ENCODE measurements around the gene TRIM71.
"Not testable (repeated sequence)": the region's sequence is repeated elsewhere in the genome, so short reads cannot be mapped to it uniquely, and the experiment has no call there.

The TRIM71 gene

GRCh38 chr3:32890420-32891276 is 72.9 kb downstream of the TRIM71 start:
- DNase-seq (ENCODE audit: low read depth in 2 of 2) = no peak

DNA sequence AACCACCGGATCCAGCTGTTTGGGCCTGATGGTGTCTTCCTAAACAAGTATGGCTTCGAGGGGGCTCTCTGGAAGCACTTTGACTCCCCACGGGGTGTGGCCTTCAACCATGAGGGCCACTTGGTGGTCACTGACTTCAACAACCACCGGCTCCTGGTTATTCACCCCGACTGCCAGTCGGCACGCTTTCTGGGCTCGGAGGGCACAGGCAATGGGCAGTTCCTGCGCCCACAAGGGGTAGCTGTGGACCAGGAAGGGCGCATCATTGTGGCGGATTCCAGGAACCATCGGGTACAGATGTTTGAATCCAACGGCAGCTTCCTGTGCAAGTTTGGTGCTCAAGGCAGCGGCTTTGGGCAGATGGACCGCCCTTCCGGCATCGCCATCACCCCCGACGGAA is 73.6 kb downstream of the TRIM71 start:
- DNase-seq (ENCODE audit: low read depth in 2 of 2) = no peak

DNA sequence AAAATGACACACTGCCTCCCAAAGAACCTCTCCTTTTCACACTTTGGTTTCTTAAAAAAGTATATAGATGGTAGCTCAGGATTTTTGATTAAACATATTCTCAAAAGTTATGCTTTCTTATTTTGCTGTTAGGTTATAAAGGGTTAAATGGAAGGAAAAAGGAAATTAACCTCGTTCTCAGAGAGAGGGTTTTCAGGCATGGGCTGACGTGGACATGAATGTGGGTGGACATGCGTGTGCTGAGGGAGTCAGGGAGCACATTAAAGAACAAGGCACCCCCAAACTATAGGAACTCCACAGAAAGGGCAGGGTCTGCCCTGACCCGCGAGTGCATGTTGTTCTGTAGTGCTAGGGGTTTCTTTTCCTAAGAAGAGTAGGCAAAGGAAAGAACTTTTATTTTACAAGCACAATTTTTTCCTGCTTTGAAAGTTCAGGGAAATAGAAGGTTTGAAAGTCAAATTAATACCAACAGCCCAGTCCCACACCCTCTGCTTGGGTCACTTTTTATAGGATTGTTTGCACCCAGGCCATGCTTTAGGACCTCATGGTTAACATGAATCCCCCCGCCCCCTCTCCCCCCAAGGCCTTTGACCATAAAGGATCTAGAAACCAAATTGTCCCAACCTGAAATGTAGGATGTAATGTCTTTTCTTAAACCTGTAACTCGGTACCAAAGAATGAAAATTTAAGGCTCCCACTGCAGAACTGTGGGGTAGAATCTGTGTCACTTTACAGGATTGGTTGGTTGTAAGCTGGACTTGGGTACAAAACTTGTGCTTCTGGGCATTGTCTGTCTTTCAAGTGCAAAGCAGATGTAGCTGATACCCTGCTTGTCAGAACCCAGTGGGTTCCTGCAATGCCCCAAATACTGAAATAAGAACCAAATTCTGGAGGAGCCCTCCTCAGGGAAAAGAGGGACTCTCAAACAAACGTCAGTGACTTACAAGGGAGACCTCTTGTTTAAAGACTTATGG is 75.1 kb downstream of the TRIM71 start:
- DNase-seq (ENCODE audit: low read depth in 2 of 2) = no peak

- no peak for DNase-seq (ENCODE audit: low read depth in 2 of 2)
Measured at GRCh38 chr3:32894977-32895376, 77.2 kb downstream of the TRIM71 start.

GRCh38 chr3:32895701-32896100 is 77.9 kb downstream of the TRIM71 start:
- DNase-seq (ENCODE audit: low read depth in 2 of 2) = no peak

DNA sequence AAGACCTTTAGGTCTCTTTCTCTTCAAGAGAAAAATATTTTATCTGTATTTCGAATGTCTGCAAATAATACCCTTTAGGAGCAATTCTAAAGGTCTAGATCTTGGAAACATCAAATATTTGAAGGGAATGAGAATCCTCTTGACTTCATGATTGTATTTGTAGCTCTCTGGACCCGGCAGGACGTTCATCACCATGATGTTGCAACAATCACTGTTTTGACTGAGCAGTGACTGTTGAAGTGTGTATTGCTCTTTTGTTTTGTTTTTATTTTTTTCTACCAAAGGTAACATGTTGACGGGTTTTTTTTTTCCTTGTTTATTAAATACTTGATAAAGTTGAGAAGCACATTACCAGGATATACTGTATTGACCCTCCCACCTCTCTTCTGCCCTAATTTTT is 78.3 kb downstream of the TRIM71 start:
- DNase-seq (ENCODE audit: low read depth in 2 of 2) = no peak

- no peak for DNase-seq (ENCODE audit: low read depth in 2 of 2)
Measured at GRCh38 chr3:32897001-32897601, 79.3 kb downstream of the TRIM71 start.

DNA sequence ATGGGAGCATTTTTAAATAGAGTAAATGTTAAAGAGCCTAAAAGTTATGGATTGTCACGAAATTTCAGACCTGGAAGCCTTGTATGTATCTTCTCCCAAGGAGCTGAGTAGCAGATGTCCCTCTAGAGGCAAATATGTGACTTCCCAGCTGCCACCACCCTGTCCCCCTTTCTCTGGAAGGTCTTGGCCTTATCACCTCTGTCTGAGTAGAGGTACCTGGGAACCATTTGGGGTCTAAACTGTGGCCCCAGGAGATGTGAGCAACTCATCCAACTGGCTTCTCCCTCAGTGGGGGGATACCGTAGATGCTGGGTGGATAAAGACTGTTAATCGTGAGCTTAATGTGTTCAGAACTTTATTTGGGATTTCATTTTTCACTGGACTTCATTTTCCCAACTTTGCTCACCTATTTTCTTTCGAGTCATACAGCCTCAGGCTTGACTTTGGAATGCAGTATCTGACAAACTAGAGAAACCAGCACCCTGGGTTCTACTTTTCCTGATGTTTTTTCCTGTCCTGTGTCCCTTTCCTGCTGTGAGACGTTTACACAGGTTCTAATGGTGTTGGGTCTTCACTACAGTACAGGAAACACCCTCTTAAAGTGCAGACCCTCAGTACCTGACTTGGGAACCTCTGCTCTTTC is 80.3 kb downstream of the TRIM71 start:
- DNase-seq (ENCODE audit: low read depth in 2 of 2) = no peak

- no peak for DNase-seq (ENCODE audit: low read depth in 2 of 2)
Measured at GRCh38 chr3:32899265-32899664, 81.5 kb downstream of the TRIM71 start.

- no peak for DNase-seq (ENCODE audit: low read depth in 2 of 2)
Measured at GRCh38 chr3:32901005-32901932, 83.5 kb downstream of the TRIM71 start.

- peak; percentile 11 to 22 for DNase-seq (ENCODE audit: low read depth in 2 of 2)
Measured at GRCh38 chr3:32902887-32903371, 85.1 kb downstream of the TRIM71 start.

DNA sequence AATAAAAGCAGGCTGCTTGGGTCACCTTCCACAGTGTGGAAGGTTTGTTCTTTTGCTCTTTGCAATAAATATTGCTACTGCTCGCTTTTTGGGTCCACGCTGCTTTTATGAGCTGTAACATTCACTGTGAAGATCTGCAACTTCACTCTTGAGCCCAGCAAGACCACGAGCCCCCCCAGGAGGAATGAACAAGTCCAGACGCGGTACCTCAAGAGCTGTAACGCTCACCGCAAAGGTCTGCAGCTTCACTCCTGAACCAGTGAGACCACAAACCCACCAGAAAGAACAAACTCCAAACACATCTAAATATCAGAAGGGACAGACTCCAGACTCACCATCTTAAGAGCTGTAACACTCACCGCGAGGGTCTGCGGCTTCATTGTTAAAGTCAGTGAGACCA is 86.2 kb downstream of the TRIM71 start:
- no peak for DNase-seq (ENCODE audit: low read depth in 2 of 2)

- DNase-seq (ENCODE audit: low read depth in 2 of 2) = no peak
Measured at GRCh38 chr3:32909999-32910398, 92.2 kb downstream of the TRIM71 start.

DNA sequence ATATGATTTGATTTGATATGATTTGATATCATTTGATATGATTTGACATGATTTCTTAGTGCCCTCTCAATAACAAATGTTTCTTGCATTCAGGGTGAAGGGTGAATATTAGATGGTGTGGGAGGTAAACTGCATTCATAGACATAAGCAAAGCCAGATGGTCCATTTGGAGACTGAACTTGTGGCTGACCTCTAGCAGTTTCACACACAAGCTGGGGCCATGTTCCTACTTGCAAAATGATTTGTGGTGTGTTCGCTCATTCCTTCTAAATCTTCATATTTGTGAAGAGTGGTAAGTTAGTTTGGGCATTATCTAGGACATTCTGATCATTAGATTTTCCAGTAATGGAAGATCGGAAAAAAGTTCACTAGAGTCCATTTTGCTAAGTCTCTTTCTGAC is 93.2 kb downstream of the TRIM71 start:
- no peak for DNase-seq (ENCODE audit: low read depth in 2 of 2)

DNA sequence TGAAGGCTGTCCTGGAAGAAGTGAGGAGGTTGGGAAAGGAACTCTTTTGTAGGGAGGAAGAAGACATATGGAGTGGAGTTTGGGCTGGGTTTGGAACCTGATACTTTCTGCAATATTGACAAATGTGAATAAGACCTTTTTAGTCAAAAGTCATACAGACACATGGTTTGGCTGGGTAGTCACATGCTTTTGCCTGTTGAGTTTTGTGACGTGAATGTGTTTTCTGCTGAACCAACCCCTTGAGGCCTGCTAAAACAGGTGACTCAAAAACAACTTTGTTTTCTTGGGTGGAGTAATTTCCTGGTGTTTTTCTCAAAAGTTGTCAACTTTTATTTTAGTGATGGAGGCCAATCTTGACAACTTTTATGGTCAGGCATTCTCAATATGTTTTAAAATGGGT is 94.2 kb downstream of the TRIM71 start:
- no peak for DNase-seq (ENCODE audit: low read depth in 2 of 2)

DNA sequence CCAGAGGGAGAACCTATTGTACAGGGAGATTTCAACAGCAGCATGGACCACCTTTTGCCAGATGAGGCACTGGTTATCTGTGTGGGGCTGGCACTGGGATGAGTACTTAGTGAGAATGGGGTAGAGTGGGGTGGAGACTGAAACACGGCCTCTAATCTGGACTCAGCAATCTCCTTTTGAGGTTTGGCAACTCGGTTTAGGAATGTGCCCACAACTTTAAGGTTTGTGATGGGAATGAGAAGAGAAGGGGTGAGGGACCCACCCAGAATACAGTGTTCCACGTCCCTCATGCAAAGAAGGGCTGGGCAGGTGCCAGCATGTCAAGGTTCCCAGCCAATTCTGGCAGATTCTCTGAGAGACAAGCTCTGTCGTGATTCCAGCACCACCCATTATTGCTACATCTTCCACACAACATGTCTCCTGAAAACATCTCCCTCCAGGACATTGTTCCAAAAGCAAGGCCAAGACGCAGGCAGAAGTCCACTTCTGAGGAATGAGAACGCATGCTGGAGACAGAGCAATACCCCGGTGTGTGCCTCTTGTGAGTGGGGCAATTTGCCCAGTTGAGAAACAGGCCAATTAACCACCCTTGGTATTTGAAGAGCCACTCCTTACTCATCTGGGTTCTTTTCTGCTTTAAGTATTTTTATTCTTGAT is 96.1 kb downstream of the TRIM71 start:
- no peak for DNase-seq (ENCODE audit: low read depth in 2 of 2)

- DNase-seq (ENCODE audit: low read depth in 2 of 2) = no peak
Measured at GRCh38 chr3:32919920-32920319, 102.1 kb downstream of the TRIM71 start.

DNA sequence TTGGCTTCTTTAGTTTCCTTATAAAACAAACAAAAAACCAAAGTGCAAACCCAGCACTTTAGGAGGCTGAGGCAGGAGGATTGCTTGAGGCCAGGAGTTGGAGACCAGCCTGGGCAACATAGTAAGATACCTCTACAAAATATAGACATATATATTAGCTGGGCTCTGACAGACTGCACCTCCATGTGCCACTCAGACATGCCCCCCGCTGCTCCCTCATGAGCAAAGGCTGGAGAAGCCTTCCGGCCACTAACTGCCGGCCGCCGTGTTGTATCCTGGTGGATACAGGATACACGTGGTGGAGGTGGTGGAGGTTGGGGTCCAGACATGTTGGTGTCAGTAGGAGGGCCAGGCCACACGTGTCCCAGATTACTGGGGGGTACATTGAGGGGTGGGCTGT is 104.3 kb downstream of the TRIM71 start:
- no peak for DNase-seq (ENCODE audit: low read depth in 2 of 2)

DNA sequence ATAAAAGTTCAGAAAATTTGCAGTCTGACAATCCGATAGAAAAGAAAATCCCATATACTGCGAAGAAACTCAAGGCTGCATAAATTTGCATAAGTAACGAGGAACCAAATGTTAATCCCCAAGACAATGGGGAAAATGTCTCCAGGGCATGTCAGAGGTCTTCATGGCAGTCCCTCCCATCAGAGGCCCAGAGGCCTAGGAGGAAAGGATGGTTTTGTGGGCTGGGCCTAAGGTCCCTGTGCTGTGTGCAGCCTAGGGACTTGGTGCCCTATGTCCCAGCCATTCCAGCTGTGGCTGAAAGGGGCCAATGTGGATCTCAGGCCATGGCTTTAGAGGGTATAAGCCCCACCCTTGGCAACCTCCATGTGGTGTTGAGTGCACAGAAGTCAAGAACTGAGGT is 112.4 kb downstream of the TRIM71 start:
- no peak for DNase-seq (ENCODE audit: low read depth in 2 of 2)

DNA sequence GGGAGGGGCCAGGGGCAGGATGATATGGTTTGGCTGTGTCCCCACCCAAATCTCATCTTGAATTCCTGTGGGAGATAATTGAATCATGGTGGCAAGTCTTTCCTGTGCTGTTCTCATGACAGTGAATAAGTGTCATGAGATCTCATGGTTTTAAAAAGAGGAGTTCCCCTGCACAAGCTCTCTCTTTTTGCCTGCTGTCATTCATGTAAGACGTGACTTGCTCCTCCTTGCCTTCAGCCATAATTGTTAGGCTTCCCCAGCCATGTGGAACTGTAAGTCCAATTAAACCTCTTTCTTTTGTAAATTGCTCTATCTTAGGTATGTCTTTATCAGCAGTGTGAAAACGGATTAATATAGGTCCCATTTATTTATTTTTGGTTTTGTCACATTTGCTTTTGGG is 113.5 kb downstream of the TRIM71 start:
- DNase-seq (ENCODE audit: low read depth in 2 of 2) = not testable (repeated sequence)
